ENCODE results near the gene SRRM5.
"Not testable (repeated sequence)": the region's sequence is repeated elsewhere in the genome, so short reads cannot be mapped to it uniquely, and the experiment has no call there.

The SRRM5 gene

GRCh38 chr19:43597876-43598275 is 14.0 kb upstream of the SRRM5 start:
- H3K4me3 ChIP-seq (ENCODE audit: low read length): peak overlapping the region; percentile 6
- TF ChIP-seq, protein P1, sequence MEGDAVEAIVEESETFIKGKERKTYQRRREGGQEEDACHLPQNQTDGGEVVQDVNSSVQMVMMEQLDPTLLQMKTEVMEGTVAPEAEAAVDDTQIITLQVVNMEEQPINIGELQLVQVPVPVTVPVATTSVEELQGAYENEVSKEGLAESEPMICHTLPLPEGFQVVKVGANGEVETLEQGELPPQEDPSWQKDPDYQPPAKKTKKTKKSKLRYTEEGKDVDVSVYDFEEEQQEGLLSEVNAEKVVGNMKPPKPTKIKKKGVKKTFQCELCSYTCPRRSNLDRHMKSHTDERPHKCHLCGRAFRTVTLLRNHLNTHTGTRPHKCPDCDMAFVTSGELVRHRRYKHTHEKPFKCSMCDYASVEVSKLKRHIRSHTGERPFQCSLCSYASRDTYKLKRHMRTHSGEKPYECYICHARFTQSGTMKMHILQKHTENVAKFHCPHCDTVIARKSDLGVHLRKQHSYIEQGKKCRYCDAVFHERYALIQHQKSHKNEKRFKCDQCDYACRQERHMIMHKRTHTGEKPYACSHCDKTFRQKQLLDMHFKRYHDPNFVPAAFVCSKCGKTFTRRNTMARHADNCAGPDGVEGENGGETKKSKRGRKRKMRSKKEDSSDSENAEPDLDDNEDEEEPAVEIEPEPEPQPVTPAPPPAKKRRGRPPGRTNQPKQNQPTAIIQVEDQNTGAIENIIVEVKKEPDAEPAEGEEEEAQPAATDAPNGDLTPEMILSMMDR (conservative IDR thresholded peaks at IDR 0.05; ENCODE audit: low read depth, low read length): no peak
- no peak for DNase-seq (ENCODE audit: low read depth)

DNA sequence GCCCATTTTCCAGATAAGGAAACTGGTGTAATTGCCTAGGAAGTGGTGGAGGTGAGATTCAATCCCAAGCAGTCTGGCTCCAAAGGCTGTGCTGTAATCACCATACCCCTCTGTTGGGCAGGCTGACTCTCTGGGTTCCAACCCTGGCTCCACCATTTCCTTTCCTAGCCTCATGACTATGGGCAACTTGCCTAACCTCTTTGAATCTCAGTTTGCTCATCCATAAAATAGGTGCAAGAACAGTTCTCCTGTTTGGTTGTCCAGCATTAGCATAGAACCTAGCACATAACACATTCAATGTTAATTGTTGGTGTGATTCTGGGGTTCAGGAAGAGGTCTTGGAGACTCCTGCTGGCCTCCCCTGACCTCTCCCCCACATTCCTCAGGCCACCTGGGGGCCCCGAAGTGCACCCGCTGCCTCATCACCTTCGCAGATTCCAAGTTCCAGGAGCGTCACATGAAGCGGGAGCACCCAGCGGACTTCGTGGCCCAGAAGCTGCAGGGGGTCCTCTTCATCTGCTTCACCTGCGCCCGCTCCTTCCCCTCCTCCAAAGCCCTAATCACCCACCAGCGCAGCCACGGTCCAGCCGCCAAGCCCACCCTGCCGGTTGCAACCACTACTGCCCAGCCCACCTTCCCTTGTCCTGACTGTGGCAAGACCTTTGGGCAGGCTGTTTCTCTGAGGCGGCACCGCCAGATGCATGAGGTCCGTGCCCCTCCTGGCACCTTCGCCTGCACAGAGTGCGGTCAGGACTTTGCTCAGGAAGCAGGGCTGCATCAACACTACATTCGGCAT is 13.2 kb upstream of the SRRM5 start:
- TF ChIP-seq, protein P1 (conservative IDR thresholded peaks at IDR 0.05; ENCODE audit: low read depth, low read length): no peak
- no peak for DNase-seq (ENCODE audit: low read depth)

DNA sequence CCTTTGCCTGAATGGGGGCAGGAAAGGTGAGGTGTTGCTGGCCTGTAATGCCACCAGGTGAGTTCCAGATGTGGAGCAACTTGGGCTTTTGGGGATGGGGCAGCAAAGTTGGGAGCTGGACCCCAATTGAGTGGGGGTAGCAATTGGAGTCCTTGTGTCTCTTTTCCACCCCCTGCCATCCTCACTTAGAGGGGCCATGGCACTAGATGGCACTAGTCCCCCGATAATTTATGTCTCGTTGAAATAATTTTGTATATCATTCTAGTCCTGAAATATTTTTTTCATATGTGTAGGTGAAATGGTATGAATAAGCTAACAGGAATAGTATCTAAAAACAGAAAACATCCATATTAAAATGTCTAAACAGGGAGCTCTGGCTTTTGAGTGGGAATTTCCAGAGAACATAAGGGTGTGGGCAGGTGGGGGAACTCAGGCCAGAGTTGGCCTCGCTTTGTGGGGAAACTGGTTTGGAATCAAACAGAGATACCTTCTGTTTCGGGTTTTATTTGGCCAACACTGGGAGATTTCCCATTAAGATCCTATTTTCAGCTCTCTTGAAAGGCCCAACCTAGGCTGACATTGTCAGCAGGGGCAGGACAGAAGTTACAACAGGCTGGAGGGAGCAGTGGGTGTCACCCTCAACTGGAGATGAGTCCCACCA is 12.1 kb upstream of the SRRM5 start:
- H3K4me3 ChIP-seq (ENCODE audit: low read length): no peak overlapping the region
- TF ChIP-seq, protein P1 (conservative IDR thresholded peaks at IDR 0.05; ENCODE audit: low read depth, low read length): no peak
- no peak for DNase-seq (ENCODE audit: low read depth)

More for the DNA sequence above, 13.2 kb upstream of the SRRM5 start:
- no peak overlapping the region for H3K4me3 ChIP-seq (ENCODE audit: low read length)

DNA sequence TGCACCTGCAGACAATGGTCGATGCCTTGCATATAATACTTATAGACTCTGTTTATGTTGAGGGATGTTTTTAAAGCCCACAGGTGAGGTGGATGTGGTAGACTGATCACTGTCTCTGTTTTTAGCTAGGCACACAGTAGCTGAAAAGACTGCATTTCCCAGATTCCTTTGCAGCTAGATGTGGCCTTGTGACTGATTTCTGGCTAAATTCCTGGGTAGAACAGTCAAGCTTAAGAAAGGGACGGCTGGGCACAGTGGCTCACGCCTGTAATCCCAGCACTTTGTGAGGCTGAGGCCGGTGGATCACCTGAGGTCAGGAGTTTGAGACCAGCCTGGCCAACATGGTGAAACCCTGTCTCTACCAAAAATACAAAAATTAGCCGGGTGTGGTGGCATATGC is 11.6 kb upstream of the SRRM5 start:
- not testable (repeated sequence) for H3K4me3 ChIP-seq (ENCODE audit: low read length); DNase-seq (ENCODE audit: low read depth)

DNA sequence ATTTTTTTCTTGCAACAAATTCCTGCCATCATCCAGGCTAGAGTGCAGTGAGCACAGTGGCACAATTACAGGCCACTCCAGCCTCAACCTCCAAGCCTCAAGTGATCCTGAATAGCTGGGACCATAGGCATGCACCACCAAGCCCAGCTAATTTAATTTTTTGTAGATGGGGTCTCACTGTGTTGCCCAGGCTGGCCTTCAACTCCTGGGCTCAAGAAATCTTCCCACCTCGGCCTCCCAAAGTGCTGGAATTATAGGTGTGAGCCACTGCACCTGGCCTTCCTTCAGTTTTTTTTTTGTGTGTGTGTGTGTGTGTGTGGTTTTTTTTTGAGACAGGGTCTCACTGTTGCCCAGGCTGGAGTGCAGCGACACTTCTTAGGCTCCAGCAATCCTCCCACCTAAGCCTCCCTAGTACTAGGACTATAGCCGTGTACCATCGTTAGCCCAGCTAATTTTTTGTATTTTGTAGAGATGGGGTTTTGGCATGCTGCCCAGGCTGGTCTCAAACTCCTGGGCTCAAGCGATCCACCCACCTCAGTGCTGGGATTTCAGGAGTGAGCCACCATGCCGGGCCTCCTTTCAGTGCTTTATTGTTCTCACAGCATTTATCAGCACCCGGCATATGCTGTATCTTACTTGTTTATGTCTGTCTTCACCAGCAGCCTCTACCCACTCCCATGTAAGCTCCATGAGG is 5.9 kb upstream of the SRRM5 start:
- TF ChIP-seq, protein P1 (conservative IDR thresholded peaks at IDR 0.05; ENCODE audit: low read depth, low read length): no peak
- no peak for DNase-seq (ENCODE audit: low read depth)
- H3K4me3 ChIP-seq (ENCODE audit: low read length): no peak overlapping the region

DNA sequence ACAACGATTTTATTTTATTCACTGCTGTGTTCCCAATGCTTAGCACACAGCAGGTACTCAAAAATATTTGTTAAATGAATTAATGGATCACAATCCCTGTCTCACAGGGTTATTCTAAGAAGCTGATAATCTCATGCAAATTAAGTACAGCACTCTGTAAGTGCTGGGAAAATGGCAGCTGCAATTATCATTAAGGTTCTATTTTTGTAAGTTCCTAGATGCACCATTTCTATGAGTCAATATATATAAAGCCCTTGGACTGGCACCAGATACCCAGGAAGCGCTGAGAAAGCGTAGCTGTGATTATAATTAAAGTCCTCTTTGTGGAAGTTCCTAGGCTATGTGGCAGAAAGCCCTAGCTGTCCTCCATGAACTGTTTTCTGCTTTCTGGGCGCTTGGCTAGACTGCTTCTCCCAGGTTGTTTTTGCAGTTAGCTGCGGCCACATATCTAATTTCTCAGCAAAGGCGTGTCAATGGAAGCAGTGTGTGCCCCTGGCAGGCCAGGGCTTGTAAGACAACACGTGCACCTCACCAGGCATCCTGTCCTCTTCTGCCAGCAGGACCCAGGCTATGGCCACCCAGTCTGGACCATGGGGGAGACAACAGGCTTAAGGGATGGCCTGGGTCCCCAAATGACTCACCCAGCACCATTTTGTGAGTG is 5.2 kb upstream of the SRRM5 start:
- no peak for DNase-seq (ENCODE audit: low read depth)
- no peak overlapping the region for H3K4me3 ChIP-seq (ENCODE audit: low read length)
- TF ChIP-seq, protein P1 (conservative IDR thresholded peaks at IDR 0.05; ENCODE audit: low read depth, low read length): no peak

All from retinal pigment epithelial cell (primary cell).